Left colon (tissue), 2 donors: ENCODE data around the gene CMIP. TPM values are rescaled to one million over a fixed set of nuclear protein-coding genes. Genes with fewer than 3 reads are reported as not detected.
A peak's percentile ranks its signal among the peaks of the same experiment; 100 is the strongest.

Experiments
- ATAC-seq: fragments of 200-7000 bp; cut with Tn5 transposase; one replicate; pipeline ENCODE4 v1.9.1; 2020; ENCODE audit warnings: mild to moderate bottlenecking, moderate library complexity
- DNase-seq, 2 donors: peaks; one replicate each; pipeline ENCODE4 v3.0.0-alpha.2; 2020
- intact Hi-C, 2 donors: fragments of 100-400 bp; cut with DNase I in 1 of 2; cut with micrococcal nuclease in 1 of 2; formaldehyde crosslinking; loops; one replicate each; pipeline versions ENCODE4 v1.11.2 to v1.14.0; 2022; cut with DNase I, micrococcal nuclease
- total RNA-seq, 2 donors: library from RNA; stranded (reverse); fragmentation: NEBNext Ultra II Directional; extraction: Animal tissue kit (Norgen Biotek cat#: 25700); gene quantifications; one replicate each; pipeline ENCODE4 v1.2.1, GENCODE V29; 2021
- donor health status: DM: no; HTN: no; CAD: no.
- donor health status: DM: yes; HTN: yes; CAD: no.

The CMIP gene
- total RNA-seq, 2 donors from 2014 or later: 81.8 to 84.5 TPM

GRCh38 chr16:81443688-81444447 lies 740 bp upstream of the CMIP start:
- DNase-seq (peak; percentile 55 to 65), ATAC-seq (no peak)
- intact Hi-C loops: no loop called here

GRCh38 chr16:81445143-81445961 lies 744 bp downstream of the CMIP start:
- intact Hi-C loops: no loop called here
- DNase-seq (peak in 1 of 2 donors; percentile 71), ATAC-seq (peak; percentile 19)

GRCh38 chr16:81445966-81446906 lies 1.6 kb downstream of the CMIP start:
- ATAC-seq (peak; percentile 24), DNase-seq (peak; percentile 66 to 68)
- intact Hi-C loops: no loop called here

- intact Hi-C loops: no loop called here
- no peak for ATAC-seq
- DNase-seq: peak in 1 of 2 donors; percentile 57
Measured at GRCh38 chr16:81446907-81447268, 2.3 kb downstream of the CMIP start.

- ATAC-seq (peak; percentile 38), DNase-seq (peak in 1 of 2 donors; percentile 49)
- intact Hi-C loops: no loop called here
Measured at GRCh38 chr16:81447383-81448101, 2.9 kb downstream of the CMIP start.

GRCh38 chr16:81448154-81449131 lies 3.8 kb downstream of the CMIP start:
- DNase-seq (peak; percentile 88 to 93), ATAC-seq (peak; percentile 64)
- intact Hi-C loops: no loop called here

- DNase-seq (no peak), ATAC-seq (no peak)
- intact Hi-C loops: no loop called here
Measured at GRCh38 chr16:81449241-81449640, 4.6 kb downstream of the CMIP start.

- intact Hi-C loops: no loop called here
- no peak for ATAC-seq
- DNase-seq: no peak
Measured at GRCh38 chr16:81449899-81450608, 5.4 kb downstream of the CMIP start.

GRCh38 chr16:81450783-81451491 lies 6.3 kb downstream of the CMIP start:
- intact Hi-C loops: no loop called here
- no peak for DNase-seq
- ATAC-seq: no peak

GRCh38 chr16:81451753-81452680 lies 7.4 kb downstream of the CMIP start:
- intact Hi-C loops: no loop called here
- DNase-seq: peak; percentile 68 to 74
- peak; percentile 55 for ATAC-seq

- intact Hi-C loops: no loop called here
- ATAC-seq (no peak), DNase-seq (no peak)
Measured at GRCh38 chr16:81453091-81453728, 8.6 kb downstream of the CMIP start.

- intact Hi-C loops: no loop called here
- DNase-seq: no peak
- no peak for ATAC-seq
Measured at GRCh38 chr16:81454044-81454443, 9.4 kb downstream of the CMIP start.

GRCh38 chr16:81455006-81455405 lies 10.4 kb downstream of the CMIP start:
- ATAC-seq: no peak

GRCh38 chr16:81455720-81456494 lies 11.3 kb downstream of the CMIP start:
- DNase-seq (no peak), ATAC-seq (no peak)
- intact Hi-C loops: no loop called here

More at GRCh38 chr16:81455006-81455405, 10.4 kb downstream of the CMIP start:
- DNase-seq: no peak
- intact Hi-C loops: no loop called here
